HEK293T (cell line): ENCODE measurements around the gene PM20D1.

Source experiments
- CTCF ChIA-PET: fragments of 350-600 bp; formaldehyde crosslinking; extraction: SDS; loops from one replicate; lab custom pipeline; 2021; ENCODE audit warnings: antibody characterized with exemption, inconsistent platforms; lab: Yijun Ruan, JAX
- POLR2A ChIA-PET: fragments of 350-600 bp; formaldehyde crosslinking; extraction: SDS; loops from one replicate; lab custom pipeline; 2020; ENCODE audit warnings: antibody characterized with exemption, inconsistent platforms; lab: Yijun Ruan, JAX
- DNase-seq: peaks from one replicate; pipeline ENCODE4 v3.0.0; 2012; ENCODE audit warnings: mixed read lengths; ENCODE audit errors: extremely low spot score
- ARNT ChIP-seq: fragments of 450-650 bp; IDR thresholded peaks from 2 replicates; pipeline ENCODE4 v1.6.1; 2017; ENCODE audit warnings: mild to moderate bottlenecking
- BHLHE40 ChIP-seq: fragments of 450-650 bp; IDR thresholded peaks from 2 replicates; pipeline ENCODE4 v1.6.1; 2016; ENCODE audit warnings: mild to moderate bottlenecking, moderate library complexity, borderline replicate concordance
- CTBP1 ChIP-seq: fragments of 450-650 bp; IDR thresholded peaks from 2 replicates; pipeline ENCODE4 v1.6.1; 2016; ENCODE audit warnings: borderline replicate concordance
- ELF4 ChIP-seq: fragments of 450-650 bp; IDR thresholded peaks from 2 replicates; pipeline ENCODE4 v1.6.1; 2017; ENCODE audit warnings: antibody characterized with exemption
- FOXA1 ChIP-seq: fragments of 450-650 bp; IDR thresholded peaks from 2 replicates; pipeline ENCODE4 v1.6.1; 2016; ENCODE audit warnings: mild to moderate bottlenecking
- FOXK2 ChIP-seq: fragments of 450-650 bp; IDR thresholded peaks from 2 replicates; pipeline ENCODE4 v1.6.1; 2016; ENCODE audit warnings: mild to moderate bottlenecking
- FOXM1 ChIP-seq: fragments of 450-650 bp; IDR thresholded peaks from 2 replicates; pipeline ENCODE4 v1.6.1; 2017; ENCODE audit warnings: mild to moderate bottlenecking, borderline replicate concordance
- HDGF ChIP-seq: fragments of 450-650 bp; IDR thresholded peaks from 2 replicates; pipeline ENCODE4 v1.6.1; 2017; ENCODE audit warnings: antibody characterized with exemption, borderline replicate concordance
- L3MBTL2 ChIP-seq: fragments of 450-650 bp; conservative IDR thresholded peaks from 2 replicates; pipeline ENCODE4 v1.6.1; 2016; ENCODE audit warnings: mild to moderate bottlenecking
- LEF1 ChIP-seq: fragments of 450-650 bp; IDR thresholded peaks from 2 replicates; pipeline ENCODE4 v1.6.1; 2017; ENCODE audit warnings: mild to moderate bottlenecking, borderline replicate concordance
- NFRKB ChIP-seq: fragments of 450-650 bp; IDR thresholded peaks from 2 replicates; pipeline ENCODE4 v1.6.1; 2016; ENCODE audit warnings: mild to moderate bottlenecking, moderate library complexity
- PKNOX1 ChIP-seq: fragments of 450-650 bp; IDR thresholded peaks from 2 replicates; pipeline ENCODE4 v1.6.1; 2016
- SP1 ChIP-seq: fragments of 450-650 bp; IDR thresholded peaks from 2 replicates; pipeline ENCODE4 v1.6.1; 2017
- SUZ12 ChIP-seq: fragments of 450-650 bp; IDR thresholded peaks from 2 replicates; pipeline ENCODE4 v1.6.1; 2016; ENCODE audit warnings: mild to moderate bottlenecking
- TARDBP ChIP-seq: fragments of 450-650 bp; IDR thresholded peaks from 2 replicates; pipeline ENCODE4 v1.6.1; 2016
- ZNF384 ChIP-seq: fragments of 450-650 bp; IDR thresholded peaks from 2 replicates; pipeline ENCODE4 v1.6.1; 2016

PM20D1 gene

GRCh38 chr1:205787287-205787916 is 62.5 kb downstream of the PM20D1 start:
- ChIA-PET CTCF (interaction anchor here (0.6 to 1.2 kb wide), 3 partner anchors 23 to 190 kb away, joined by 3 to 4 read pairs (median 4); no protein-coding TSS in a partner anchor), POLR2A (no interaction called here)
- no peak for DNase-seq
- TF ChIP-seq PKNOX1 (no peak), ELF4 (no peak), TARDBP (no peak), BHLHE40 (no peak), ZNF384 (no peak)

GRCh38 chr1:205786601-205787000 is 63.3 kb downstream of the PM20D1 start:
- TF ChIP-seq ELF4 (no peak), CTBP1 (no peak)
- no peak for DNase-seq
- POLR2A ChIA-PET = interaction anchor here (0.6 to 0.7 kb wide), 2 partner anchors 62 to 195 kb away, joined by 3 to 4 read pairs; no protein-coding TSS in a partner anchor
- CTCF ChIA-PET = interaction anchor here (0.6 to 1.0 kb wide), 2 partner anchors 106 to 191 kb away, joined by 3 to 4 read pairs; partner anchors contain the start of gene SLC45A3

- CTCF ChIA-PET = interaction anchor here (0.6 kb wide), 1 partner anchor 192 kb away, joined by 3 read pairs; no protein-coding TSS in a partner anchor
- no peak for DNase-seq
- no peak for TF ChIP-seq FOXM1
- no peak for TF ChIP-seq CTBP1
- TF ChIP-seq ZNF384 = no peak
- TF ChIP-seq L3MBTL2 = no peak
- POLR2A ChIA-PET = no interaction called here
These were observed 64.5 kb downstream of the PM20D1 start for GRCh38 chr1:205785446-205785845.

GRCh38 chr1:205783904-205784303 is 66.0 kb downstream of the PM20D1 start:
- CTCF ChIA-PET = no interaction called here
- POLR2A ChIA-PET = no interaction called here
- DNase-seq = no peak
- TF ChIP-seq NFRKB = no peak
- no peak for TF ChIP-seq FOXK2
- no peak for TF ChIP-seq LEF1
- no peak for TF ChIP-seq FOXM1
- TF ChIP-seq SUZ12 = no peak
- TF ChIP-seq PKNOX1 = no peak
- TF ChIP-seq CTBP1 = no peak
- TF ChIP-seq TARDBP = no peak
- TF ChIP-seq L3MBTL2 = no peak
- TF ChIP-seq HDGF = no peak
- TF ChIP-seq BHLHE40 = no peak
- no peak for TF ChIP-seq ELF4
- TF ChIP-seq ARNT = no peak
- TF ChIP-seq SP1 = no peak
- TF ChIP-seq ZNF384 = no peak
- no peak for TF ChIP-seq FOXA1

GRCh38 chr1:205783433-205783795 is 66.5 kb downstream of the PM20D1 start:
- CTCF ChIA-PET = interaction anchor here (2.2 kb wide), 1 partner anchor 8 kb away, joined by 8 read pairs; no protein-coding TSS in a partner anchor
- DNase-seq = no peak
- POLR2A ChIA-PET = no interaction called here
- TF ChIP-seq FOXK2 (no peak), ZNF384 (no peak), BHLHE40 (no peak), L3MBTL2 (no peak), HDGF (no peak), CTBP1 (no peak), FOXM1 (no peak), SP1 (no peak), LEF1 (no peak), NFRKB (no peak)

GRCh38 chr1:205782627-205783432 is 67.1 kb downstream of the PM20D1 start:
- no peak for TF ChIP-seq SP1
- no peak for TF ChIP-seq FOXM1
- TF ChIP-seq FOXK2 = no peak
- no peak for TF ChIP-seq LEF1
- no peak for TF ChIP-seq FOXA1
- TF ChIP-seq BHLHE40 = no peak
- TF ChIP-seq TARDBP = no peak
- TF ChIP-seq ELF4 = no peak
- POLR2A ChIA-PET = no interaction called here
- CTCF ChIA-PET = interaction anchor here (2.2 kb wide), 1 partner anchor 9 kb away, joined by 8 read pairs; no protein-coding TSS in a partner anchor
- no peak for DNase-seq

- no peak for DNase-seq
- ChIA-PET POLR2A (no interaction called here), CTCF (interaction anchor here (0.6 kb wide), 1 partner anchor 123 kb away, joined by 5 read pairs; no protein-coding TSS in a partner anchor)
- TF ChIP-seq ELF4 (no peak), NFRKB (no peak), FOXK2 (no peak), SUZ12 (no peak), L3MBTL2 (no peak), ZNF384 (no peak), LEF1 (no peak), CTBP1 (no peak), BHLHE40 (no peak), PKNOX1 (no peak)
These were observed 69.6 kb downstream of the PM20D1 start for GRCh38 chr1:205780335-205780734.
